ENCODE data around the gene SIK2. TPM values are rescaled to one million over a fixed set of nuclear protein-coding genes. Genes with fewer than 3 reads are reported as not detected.

The SIK2 gene
- total RNA-seq, 4 donors from 2014 or later, result 16.2 to 27.6 (median 20.9) TPM

GRCh38 chr11:111571829-111572501 lies 30.3 kb upstream of the SIK2 start:
- TF ChIP-seq POLR2A (IDR thresholded peaks at IDR 0.05), result no peak
- TF ChIP-seq CTCF (IDR thresholded peaks at IDR 0.05), result no peak
- no peak for TF ChIP-seq EP300 (IDR thresholded peaks at IDR 0.05)
- TF ChIP-seq POLR2AphosphoS5 (IDR thresholded peaks at IDR 0.05), result no peak
- H3K4me1 ChIP-seq, result peaks cover 0 to 15% (median 3%) of the 10 kb centered on the region in 3 donors
- no peak overlapping the region for H3K4me3 ChIP-seq
- H3K36me3 ChIP-seq, result no peaks in the 10 kb centered on the region
- H3K27me3 ChIP-seq, result no peaks in the 10 kb centered on the region
- ATAC-seq, result no peak
- H3K27ac ChIP-seq, result no peak overlapping the region
- no peaks in the 10 kb centered on the region for H3K9me3 ChIP-seq
- 49 to 100% methylated on average over 1 to 5 of the region's 6 CpGs for WGBS, 2 donors (ENCODE audit: low coverage in 1 of 2)

DNA sequence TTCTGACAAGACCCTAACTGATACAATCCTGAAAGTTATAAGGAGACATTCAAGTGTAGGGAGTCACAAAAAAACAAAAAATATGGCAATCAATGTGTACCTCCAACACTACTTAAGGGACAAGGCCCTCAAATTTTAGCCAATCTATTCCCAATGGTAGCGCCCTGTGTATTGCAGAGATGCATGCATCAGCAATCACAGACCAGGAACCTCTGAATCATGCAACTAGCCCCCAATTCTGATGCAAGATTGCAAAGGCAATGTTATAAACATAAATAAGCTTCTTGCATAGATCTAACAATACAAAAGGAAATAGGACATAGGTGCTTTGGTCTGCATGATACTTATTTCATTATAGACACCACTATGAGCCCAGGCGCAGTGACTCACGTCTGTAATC lies 29.7 kb upstream of the SIK2 start:
- H3K27ac ChIP-seq, result no peak overlapping the region
- no peak for ATAC-seq
- peaks cover 0 to 15% (median 3%) of the 10 kb centered on the region in 3 donors for H3K4me1 ChIP-seq
- no peak overlapping the region for H3K4me3 ChIP-seq
- H3K27me3 ChIP-seq, result no peaks in the 10 kb centered on the region
- 80 to 90% methylated on average over 1 to 3 of the region's 3 CpGs for WGBS, 2 donors (ENCODE audit: low coverage in 1 of 2)
- TF ChIP-seq POLR2A (IDR thresholded peaks at IDR 0.05) (no peak), CTCF (IDR thresholded peaks at IDR 0.05) (no peak), POLR2AphosphoS5 (IDR thresholded peaks at IDR 0.05) (no peak), EP300 (IDR thresholded peaks at IDR 0.05) (no peak)
- no peaks in the 10 kb centered on the region for H3K9me3 ChIP-seq
- H3K36me3 ChIP-seq, result no peaks in the 10 kb centered on the region

GRCh38 chr11:111573821-111574249 lies 28.4 kb upstream of the SIK2 start:
- Histone ChIP-seq H3K4me3 (no peak overlapping the region), H3K4me1 (peaks cover 0 to 15% (median 3%) of the 10 kb centered on the region in 3 donors), H3K36me3 (no peaks in the 10 kb centered on the region), H3K27me3 (no peaks in the 10 kb centered on the region), H3K27ac (peak overlapping the region in 1 of 4 donors; percentile 30), H3K9me3 (no peaks in the 10 kb centered on the region)
- no peak for TF ChIP-seq CTCF (IDR thresholded peaks at IDR 0.05)
- no peak for TF ChIP-seq POLR2AphosphoS5 (IDR thresholded peaks at IDR 0.05)
- no peak for TF ChIP-seq POLR2A (IDR thresholded peaks at IDR 0.05)
- no peak for TF ChIP-seq EP300 (IDR thresholded peaks at IDR 0.05)
- no peak for ATAC-seq
- 14 to 23% methylated on average over 4 of the region's 4 CpGs for WGBS, 2 donors (ENCODE audit: low coverage in 1 of 2)

DNA sequence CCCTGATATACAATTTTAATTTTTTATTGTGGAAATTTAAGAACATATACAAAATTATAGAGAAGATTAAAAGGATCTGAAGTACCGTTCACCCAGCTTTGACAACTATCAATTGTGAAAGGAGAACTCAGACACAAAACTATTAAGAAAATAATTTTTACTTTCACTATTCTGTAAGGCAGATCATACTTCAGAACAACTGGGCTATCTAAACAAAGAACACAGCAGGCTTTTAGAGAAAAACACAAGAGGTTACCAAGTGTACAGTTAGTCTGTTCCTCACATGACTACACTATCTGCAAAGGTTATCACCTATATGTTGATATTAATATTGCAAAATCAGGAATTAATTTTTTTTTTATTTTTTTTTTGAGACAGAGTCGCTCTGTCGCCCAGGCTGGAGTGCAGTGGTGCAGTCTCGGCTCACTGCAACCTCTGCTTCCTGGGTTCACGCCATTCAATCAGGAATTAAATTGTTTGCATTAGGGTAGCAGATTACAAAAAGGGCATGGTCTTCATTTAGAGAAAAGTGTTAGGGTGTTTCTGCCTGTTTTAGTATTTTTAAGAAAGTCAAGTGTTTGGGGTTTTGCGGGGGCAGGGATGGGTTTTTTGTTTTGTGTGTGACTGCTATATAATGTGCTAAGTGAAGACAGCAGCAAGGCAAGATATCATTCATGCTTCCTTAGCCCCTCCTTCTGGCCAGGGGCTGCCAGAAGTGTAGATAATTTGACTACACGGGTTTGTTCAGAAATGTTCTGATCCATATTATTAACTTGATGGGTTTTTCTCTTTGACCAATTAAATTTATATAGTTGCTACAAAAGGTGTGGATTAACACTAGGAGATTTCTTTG lies 27.6 kb upstream of the SIK2 start:
- H3K36me3 ChIP-seq, result no peaks in the 10 kb centered on the region
- TF ChIP-seq POLR2A (IDR thresholded peaks at IDR 0.05) (no peak), CTCF (IDR thresholded peaks at IDR 0.05) (no peak), POLR2AphosphoS5 (IDR thresholded peaks at IDR 0.05) (no peak), EP300 (IDR thresholded peaks at IDR 0.05) (no peak)
- H3K27me3 ChIP-seq, result no peaks in the 10 kb centered on the region
- H3K4me3 ChIP-seq, result no peak overlapping the region
- H3K9me3 ChIP-seq, result no peaks in the 10 kb centered on the region
- 47 to 48% methylated on average over 7 of the region's 7 CpGs for WGBS, 2 donors (ENCODE audit: low coverage in 1 of 2)
- H3K27ac ChIP-seq, result peak overlapping the region in 1 of 4 donors; percentile 30
- ATAC-seq, result no peak
- H3K4me1 ChIP-seq, result peaks cover 0 to 13% (median 3%) of the 10 kb centered on the region in 3 donors
